ENCODE results near the gene MARS1. TPM values are rescaled to one million over a fixed set of nuclear protein-coding genes. Genes with fewer than 3 reads are reported as not detected.
A peak's percentile ranks its signal among the peaks of the same experiment; 100 is the strongest.

MARS1 gene
- total RNA-seq, 1 donor from 2014 or later, result 71.2 TPM

DNA sequence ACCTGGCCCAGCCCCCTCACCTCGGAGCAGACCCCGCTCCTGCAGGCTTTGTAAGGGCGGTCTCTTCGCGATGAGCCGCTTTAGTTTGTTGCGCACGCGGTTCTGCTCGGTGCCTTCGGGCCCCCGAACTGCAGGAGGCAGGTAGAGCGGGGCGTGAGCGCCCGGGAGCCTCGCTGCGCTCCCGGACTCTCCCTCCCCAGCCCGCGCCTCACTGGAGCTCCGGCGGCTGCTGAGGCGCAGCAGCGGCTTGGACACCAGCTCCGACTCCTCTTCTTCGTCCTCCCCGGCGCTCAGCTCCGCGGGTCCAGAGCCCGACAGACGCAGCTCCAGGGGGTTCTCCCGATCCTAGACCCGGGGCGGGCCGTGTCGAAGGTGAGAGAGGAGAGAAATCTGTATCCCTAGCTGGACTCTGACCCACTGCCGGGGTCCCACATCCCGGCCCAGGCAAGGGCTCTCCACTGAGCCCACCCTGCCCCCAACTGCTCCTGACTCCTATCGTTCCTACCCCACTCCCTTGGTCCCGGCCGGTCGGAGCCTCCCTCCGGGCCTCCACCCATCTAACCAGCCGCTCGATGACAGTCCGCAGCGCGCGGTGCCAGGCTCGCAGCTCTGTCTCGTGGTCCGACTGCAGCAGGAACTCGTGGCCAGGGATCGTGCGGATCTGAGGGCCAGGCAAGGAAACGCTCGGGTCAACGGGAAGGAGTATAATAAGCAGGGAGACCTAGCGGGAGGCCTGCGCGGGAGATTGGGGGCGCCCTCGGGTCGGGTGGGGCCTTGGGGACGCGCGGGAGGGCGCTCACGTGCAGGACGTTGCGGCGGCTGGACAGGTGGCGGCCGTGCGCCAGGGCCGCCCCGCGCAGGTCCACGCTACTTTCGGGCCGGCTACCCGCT, 12.4 kb upstream of the MARS1 start:
- intact Hi-C loops (cut with DNase I), result no loop called here
- TF ChIP-seq, protein P1, sequence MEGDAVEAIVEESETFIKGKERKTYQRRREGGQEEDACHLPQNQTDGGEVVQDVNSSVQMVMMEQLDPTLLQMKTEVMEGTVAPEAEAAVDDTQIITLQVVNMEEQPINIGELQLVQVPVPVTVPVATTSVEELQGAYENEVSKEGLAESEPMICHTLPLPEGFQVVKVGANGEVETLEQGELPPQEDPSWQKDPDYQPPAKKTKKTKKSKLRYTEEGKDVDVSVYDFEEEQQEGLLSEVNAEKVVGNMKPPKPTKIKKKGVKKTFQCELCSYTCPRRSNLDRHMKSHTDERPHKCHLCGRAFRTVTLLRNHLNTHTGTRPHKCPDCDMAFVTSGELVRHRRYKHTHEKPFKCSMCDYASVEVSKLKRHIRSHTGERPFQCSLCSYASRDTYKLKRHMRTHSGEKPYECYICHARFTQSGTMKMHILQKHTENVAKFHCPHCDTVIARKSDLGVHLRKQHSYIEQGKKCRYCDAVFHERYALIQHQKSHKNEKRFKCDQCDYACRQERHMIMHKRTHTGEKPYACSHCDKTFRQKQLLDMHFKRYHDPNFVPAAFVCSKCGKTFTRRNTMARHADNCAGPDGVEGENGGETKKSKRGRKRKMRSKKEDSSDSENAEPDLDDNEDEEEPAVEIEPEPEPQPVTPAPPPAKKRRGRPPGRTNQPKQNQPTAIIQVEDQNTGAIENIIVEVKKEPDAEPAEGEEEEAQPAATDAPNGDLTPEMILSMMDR (IDR thresholded peaks at IDR 0.05), result no peak
- TF ChIP-seq POLR2A (IDR thresholded peaks at IDR 0.05) (no peak), POLR2AphosphoS5 (IDR thresholded peaks at IDR 0.05; ENCODE audit: insufficient read depth in 1 of 2, low read depth in 1 of 2) (no peak)
- H3K27me3 ChIP-seq, result peaks cover 12% of the 10 kb centered on the region
- peak overlapping the region; percentile 34 for H3K4me3 ChIP-seq
- H3K4me1 ChIP-seq, result peaks cover 18% of the 10 kb centered on the region
- DNase-seq (ENCODE audit: extremely low spot score in 2 of 2), result no peak
- H3K9me3 ChIP-seq, result no peaks in the 10 kb centered on the region
- H3K36me3 ChIP-seq, result no peaks in the 10 kb centered on the region
- no peak overlapping the region for H3K27ac ChIP-seq

DNA sequence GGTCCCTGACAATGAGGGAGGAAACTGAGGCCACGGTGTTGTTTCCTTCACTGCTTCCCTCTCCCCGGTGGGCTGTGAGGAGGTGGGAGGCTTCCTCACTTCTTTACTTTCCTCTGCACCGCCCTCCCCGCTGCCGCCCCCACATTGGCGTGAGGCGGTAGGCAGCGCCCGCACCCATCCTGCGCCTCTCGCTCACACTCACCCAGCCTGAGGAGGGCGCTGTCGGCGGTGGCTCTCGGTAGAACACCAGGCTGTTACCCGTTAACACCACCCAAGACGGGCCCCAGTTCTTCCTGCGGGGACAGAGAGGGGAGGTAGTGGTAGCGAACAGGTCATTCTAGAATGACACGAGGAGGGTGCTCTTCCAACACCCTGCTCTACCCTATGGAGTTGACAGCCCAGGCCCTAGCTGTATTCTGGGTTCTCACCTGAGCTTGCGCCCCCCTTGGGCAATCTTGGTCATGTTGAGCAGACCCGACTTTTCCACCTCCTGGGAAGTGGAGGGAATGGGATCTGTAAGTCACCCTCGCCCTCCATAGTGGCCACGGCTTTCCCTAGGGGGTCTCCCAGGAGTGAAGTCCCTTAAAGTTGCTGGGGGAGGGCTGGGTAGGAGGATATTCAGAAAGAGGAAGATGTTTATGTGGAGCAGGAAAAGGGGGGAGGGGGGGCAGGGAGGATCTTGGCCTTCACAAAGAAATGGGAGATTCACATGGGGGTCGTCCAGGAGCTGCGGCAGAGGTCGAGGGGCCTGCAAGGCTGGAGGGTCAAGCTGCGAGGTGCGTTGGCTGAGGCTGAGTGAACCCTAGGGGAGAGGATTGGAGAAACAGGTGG, 11.5 kb upstream of the MARS1 start:
- TF ChIP-seq POLR2AphosphoS5 (IDR thresholded peaks at IDR 0.05; ENCODE audit: insufficient read depth in 1 of 2, low read depth in 1 of 2), result no peak
- no peak for TF ChIP-seq POLR2A (IDR thresholded peaks at IDR 0.05)
- TF ChIP-seq, protein P1 (IDR thresholded peaks at IDR 0.05), result no peak
- H3K36me3 ChIP-seq, result no peaks in the 10 kb centered on the region
- peaks cover 12% of the 10 kb centered on the region for H3K27me3 ChIP-seq
- no peaks in the 10 kb centered on the region for H3K9me3 ChIP-seq
- peak overlapping the region; percentile 34 for H3K4me3 ChIP-seq
- peaks cover 18% of the 10 kb centered on the region for H3K4me1 ChIP-seq
- intact Hi-C loops (cut with DNase I), result no loop called here
- no peak for DNase-seq (ENCODE audit: extremely low spot score in 2 of 2)
- peak overlapping the region; percentile 27 for H3K27ac ChIP-seq

DNA sequence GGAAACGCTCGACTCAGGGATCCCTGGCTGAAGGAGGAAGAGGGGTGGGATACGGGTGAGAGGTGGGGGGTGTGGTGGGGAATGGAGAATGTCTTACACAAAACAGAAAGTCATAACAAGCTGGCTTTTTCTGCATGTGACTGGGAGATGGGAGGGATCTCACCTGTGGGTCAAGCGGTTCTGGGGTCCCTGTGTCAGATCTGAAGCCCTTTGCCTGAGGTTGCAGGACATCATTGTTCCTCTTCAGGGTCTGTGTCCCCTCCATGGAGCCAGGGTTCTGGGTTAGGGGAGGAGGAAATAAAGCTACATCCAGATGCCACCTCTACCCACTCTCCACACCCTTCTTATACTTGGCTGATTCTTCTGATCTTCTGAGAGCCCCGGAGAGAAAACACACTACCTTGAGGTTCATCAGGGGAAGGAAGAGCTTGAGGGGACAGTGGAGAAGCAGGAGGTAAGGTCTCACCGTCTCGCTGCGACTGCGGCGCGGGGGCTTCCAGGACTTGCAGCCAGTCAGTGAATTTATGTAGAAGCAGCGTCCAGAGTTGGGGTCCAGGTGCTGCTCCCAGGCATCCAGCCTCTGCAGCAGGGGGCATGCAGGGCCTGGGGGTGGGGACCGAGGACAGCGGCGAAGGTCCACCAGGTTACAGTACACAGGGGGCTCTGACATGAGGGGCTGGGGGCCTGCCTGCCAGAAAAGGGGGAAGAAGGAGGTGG, 10.7 kb upstream of the MARS1 start:
- no peak for DNase-seq (ENCODE audit: extremely low spot score in 2 of 2)
- no peaks in the 10 kb centered on the region for H3K9me3 ChIP-seq
- H3K4me3 ChIP-seq, result peak overlapping the region; percentile 34
- peak overlapping the region; percentile 39 for H3K27ac ChIP-seq
- peaks cover 18% of the 10 kb centered on the region for H3K4me1 ChIP-seq
- TF ChIP-seq, protein P1 (IDR thresholded peaks at IDR 0.05), result no peak
- no peak for TF ChIP-seq POLR2AphosphoS5 (IDR thresholded peaks at IDR 0.05; ENCODE audit: insufficient read depth in 1 of 2, low read depth in 1 of 2)
- TF ChIP-seq POLR2A (IDR thresholded peaks at IDR 0.05), result no peak
- H3K36me3 ChIP-seq, result no peaks in the 10 kb centered on the region
- intact Hi-C loops (cut with DNase I), result no loop called here
- H3K27me3 ChIP-seq, result peaks cover 12% of the 10 kb centered on the region

DNA sequence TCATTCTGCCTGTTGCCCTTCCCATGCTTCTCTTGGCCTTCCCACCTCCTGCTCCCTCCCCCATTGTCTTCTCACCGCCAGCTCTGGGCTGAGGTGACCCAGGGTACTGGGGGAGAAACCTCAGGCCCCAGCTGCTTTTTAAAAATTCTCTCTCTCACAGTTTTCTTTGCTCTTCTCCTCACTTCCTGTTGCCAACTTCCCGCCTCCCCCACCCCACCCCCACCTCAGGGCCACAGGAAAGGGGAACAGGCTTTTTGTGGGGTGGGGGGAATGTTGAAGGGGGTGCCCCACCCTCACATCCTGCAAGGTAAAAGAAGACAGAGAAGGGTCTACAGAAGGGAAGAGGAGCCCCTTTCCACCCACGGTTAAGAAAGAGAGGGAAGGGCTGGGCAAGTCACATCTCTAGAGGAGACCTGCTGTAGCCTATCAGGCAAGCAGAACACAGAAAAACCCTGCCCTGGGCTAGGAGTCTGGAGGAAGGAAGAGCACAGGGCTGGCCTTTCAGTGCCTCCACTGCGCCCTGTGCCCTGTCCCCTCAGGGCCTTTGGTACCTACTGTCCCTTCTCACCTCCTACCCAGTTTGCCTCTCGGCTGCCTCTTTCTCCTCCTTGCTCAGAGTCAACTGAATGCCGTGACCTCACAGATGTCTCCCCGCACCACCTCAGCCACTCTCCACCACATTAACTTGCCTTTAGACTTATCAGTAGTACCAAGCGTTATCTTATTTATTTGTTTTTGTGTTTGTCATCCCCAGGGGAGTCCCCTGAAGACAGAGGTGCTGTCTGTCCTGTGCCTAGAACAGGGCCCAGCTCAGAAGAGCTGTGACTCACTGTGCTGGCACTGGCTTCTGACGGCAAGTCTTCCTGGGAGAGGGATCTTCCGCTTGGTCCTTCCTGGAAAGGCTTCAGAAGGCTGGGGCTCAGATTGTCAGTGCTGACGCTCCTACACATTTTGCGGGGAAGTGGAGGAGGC, 9.9 kb upstream of the MARS1 start:
- Histone ChIP-seq H3K4me3 (peak overlapping the region; percentile 14 to 34), H3K27ac (peak overlapping the region; percentile 39)
- intact Hi-C loops (cut with DNase I), result no loop called here

More for the DNA sequence above, 9.9 kb upstream of the MARS1 start:
- no peak for DNase-seq (ENCODE audit: extremely low spot score in 2 of 2)
- Histone ChIP-seq H3K36me3 (no peaks in the 10 kb centered on the region), H3K4me1 (peaks cover 18% of the 10 kb centered on the region), H3K9me3 (no peaks in the 10 kb centered on the region), H3K27me3 (peaks cover 12% of the 10 kb centered on the region)
- TF ChIP-seq POLR2AphosphoS5 (IDR thresholded peaks at IDR 0.05; ENCODE audit: insufficient read depth in 1 of 2, low read depth in 1 of 2) (peak in 1 of 2 donors; percentile 7), POLR2A (IDR thresholded peaks at IDR 0.05) (no peak)

Data from vagina (tissue), 2 donors.